GM18499 (cell line): ENCODE data around the gene GADL1.

Source experiments
- ATAC-seq: cut with Tn5 transposase; IDR thresholded peaks from one replicate; pipeline ENCODE4 v1.9.1; 2021; ENCODE audit warnings: moderate number of reproducible peaks; ENCODE audit not compliant: insufficient read depth, unreplicated experiment

GADL1 gene

GRCh38 chr3:30700702-30701321 lies 193.6 kb downstream of the GADL1 start:
- ATAC-seq: no peak

DNA sequence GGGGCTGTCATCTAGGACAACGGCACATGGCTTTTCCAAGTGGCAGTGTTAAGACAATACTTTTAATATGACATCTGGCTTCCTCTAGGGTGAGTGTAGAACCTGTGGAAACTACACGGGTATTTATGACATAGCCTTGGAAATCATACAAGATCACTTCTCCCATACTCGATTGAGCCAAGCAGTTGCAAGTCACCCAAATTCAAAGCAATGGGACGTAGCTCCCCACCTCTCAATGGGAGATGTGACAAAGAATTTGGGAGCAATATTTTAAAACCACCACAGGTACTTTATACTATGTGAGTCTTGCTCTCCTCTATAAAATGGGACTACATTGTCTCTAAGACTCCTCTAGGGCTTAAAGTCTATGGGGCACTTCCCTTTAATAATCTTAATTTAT lies 194.5 kb downstream of the GADL1 start:
- ATAC-seq: no peak

GRCh38 chr3:30698549-30698948 lies 195.9 kb downstream of the GADL1 start:
- ATAC-seq: no peak

- no peak for ATAC-seq
Measured at GRCh38 chr3:30696896-30697295, 197.6 kb downstream of the GADL1 start.

DNA sequence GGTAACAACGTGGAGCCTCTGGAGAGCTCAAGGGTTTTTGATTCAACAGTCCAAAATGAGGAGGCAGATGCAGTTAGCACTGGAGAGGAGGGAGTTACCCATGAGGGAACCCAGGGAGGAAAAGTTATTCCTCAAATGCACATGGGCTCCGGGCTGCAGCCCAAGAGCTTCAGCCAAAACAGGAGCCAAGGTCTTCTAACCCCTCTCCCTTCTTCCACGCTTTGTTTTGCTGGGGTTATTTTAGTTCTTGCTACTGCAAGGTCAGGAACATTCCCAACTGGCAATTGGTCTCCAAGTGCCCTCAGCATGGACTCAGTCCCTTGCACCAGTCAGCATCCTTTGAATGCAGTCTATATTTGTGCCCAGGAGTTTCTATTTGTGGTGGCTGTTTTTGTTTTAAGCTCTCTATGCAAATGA lies 198.1 kb downstream of the GADL1 start:
- no peak for ATAC-seq

DNA sequence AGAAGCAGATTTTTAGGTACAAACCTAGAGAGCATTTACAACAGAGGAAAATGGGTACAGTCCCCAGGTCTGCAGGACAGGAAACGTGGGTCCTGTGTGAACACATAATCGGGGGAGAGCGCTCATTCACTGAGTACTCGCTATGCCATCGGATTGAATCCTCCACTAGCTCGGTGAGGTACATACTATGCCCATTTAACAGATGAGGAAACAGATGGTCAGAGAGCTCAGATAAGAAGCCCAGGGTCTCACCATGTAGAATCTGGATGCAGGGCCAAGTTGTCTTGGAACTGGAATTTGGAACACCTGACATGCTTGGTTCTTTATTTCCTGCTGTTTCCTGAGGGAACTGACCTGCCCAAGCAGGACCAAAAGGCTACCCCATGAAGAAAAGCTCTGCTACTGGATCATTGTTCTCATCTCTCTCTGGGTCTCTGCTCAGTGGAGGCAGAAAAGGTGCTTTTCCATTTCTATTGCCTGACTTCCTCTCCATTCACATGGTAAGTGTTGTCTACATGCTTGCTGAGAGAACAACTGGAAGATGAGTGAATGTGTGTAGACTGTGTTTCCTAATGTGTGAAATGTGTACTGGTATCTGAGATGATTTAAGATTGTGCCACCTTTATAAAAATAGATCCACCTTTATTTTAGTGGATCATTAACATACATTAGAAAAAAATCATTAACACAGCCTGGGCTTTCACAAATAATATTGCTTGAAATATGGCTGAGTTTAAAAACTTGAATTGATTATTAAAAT lies 199.0 kb downstream of the GADL1 start:
- no peak for ATAC-seq

GRCh38 chr3:30694668-30695067 lies 199.8 kb downstream of the GADL1 start:
- no peak for ATAC-seq

DNA sequence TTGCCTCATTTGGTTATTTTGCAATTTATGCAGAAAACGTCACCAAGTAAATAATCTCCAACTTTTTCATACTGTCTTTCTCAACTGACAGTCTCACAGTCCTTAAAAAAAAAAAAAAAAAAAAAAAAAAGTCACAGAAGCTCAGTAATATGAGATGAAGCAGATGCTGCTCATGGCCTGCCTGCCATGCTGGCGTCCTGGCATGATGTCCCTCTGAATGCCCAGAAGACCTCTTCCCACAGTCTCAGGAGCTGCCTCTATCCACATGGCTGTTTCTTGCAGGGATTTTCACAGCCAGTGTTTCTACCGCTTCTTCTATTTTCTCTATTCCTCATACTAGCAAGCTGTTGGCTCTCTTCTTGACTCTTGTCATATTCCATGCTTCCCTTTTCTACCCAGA lies 200.3 kb downstream of the GADL1 start:
- ATAC-seq: no peak

GRCh38 chr3:30693470-30694120 lies 200.9 kb downstream of the GADL1 start:
- peak; percentile 90 for ATAC-seq

DNA sequence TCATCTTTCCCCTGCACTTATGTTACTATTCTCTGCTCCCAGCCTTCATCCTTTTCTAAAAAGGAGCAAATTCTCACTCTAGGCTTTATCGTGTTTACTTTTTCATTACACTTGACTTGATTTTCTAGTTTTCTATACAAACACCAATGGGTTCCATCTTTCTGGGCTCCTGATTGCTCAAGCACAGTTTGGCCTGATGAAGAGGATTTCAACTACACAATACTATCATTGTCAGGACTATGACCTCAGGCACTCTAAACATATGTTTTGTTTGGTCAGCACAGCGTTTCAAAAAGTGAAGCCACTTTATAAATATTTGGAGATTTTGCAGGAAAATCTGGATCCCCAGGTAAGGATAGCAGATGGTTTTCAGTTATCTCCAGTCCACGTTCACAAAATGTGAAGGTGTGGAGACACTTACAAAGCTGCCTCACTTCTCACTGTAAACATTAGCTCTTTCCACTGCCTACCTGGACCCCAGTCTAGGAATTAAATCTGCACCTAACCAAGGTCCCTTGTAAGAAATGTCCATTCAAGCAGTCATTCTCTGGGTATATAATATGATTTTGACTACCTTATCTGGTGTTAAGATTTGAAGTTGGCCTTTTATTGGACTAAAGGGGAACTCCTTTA lies 201.8 kb downstream of the GADL1 start:
- no peak for ATAC-seq

- no peak for ATAC-seq
Measured at GRCh38 chr3:30691944-30692343, 202.5 kb downstream of the GADL1 start.

GRCh38 chr3:30691249-30691880 lies 203.1 kb downstream of the GADL1 start:
- no peak for ATAC-seq

DNA sequence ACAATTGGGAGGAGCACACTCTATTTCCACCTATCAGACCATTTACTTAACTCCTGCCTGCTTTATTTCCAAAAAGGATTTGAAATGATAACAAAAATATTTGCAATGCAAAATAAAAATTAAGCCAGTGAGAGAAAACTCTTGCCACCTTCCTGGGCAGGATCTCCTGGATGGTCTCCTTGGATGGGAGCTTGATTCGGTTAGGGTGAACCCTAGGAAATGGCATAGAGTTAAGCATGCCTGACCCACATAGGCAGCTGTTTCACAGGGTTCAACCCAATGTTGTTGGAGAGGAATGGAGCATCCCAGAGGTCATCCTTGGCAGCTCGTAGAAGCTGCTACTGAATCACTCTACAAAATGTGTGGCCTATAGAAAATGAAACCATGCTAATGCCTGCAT lies 204.3 kb downstream of the GADL1 start:
- ATAC-seq: no peak

DNA sequence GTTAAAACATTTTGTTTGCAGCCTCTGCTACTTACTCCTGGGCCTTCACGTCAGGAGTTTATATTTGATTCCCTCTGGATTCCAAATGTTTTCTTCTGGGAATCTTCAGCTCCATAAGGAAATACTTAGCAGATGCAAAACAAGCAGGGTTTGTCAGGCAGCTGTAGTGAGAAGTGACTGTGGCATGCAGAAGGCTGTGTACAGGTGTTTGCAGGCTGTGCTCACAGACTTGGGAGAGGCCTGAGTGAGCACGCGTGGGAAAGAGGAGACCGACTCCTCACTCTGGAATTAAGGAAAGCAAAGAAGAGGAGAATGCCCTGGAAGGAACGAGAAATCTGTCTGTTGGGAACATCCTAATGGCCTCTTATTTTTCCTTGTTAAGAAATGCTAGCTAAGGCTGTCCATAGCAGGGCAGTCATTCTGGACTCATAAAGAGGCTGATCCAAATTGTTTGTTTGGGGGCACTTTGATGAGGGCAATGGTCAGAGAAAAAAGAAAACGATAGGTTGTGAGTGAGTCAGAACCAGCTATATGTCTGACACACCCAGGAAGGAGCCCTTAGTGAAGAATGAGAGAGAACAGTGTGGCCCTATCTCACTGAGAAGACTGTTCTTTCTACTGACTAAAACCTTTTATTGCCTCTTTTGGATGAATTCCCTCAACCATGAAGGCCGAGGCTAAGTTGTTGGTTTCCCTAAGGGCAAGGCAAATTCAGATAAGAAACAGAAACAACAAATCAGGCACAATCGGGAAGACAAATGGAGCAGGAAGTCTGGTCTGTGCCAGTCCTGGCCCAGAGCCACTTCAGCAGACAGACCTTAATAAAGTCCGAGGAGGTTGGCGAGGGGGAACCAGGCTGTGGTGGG lies 205.5 kb downstream of the GADL1 start:
- no peak for ATAC-seq

DNA sequence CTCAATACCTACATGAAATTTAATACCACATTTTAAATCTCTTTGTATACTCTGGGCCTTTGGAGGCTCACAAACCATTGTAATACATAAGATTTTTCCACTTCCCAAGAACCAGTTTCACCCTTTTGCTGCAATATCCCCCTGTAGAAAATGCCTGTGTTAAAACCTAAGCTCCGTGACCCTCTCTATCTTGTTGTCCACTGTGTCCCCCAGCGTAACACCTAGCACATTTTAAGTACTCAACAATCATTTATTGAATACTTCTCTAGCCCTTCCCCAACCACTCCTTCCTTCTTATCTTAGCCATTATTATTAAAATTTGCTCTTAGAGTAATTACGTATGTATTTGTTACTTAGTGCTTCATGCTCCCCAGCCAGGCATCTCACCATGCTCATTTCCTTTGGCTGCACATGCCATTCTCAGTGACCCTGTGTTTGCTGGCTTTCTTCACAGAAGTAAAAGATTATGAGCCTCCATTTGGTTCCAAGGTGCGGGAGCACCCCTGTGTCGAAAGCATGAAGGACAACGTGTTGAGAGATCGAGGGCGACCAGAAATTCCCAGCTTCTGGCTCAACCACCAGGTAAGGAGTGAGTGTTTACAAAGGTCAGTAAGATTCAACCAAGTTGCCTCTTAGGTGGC lies 206.4 kb downstream of the GADL1 start:
- ATAC-seq: no peak

GRCh38 chr3:30686799-30687198 lies 207.7 kb downstream of the GADL1 start:
- no peak for ATAC-seq

GRCh38 chr3:30686176-30686575 lies 208.3 kb downstream of the GADL1 start:
- ATAC-seq: no peak

DNA sequence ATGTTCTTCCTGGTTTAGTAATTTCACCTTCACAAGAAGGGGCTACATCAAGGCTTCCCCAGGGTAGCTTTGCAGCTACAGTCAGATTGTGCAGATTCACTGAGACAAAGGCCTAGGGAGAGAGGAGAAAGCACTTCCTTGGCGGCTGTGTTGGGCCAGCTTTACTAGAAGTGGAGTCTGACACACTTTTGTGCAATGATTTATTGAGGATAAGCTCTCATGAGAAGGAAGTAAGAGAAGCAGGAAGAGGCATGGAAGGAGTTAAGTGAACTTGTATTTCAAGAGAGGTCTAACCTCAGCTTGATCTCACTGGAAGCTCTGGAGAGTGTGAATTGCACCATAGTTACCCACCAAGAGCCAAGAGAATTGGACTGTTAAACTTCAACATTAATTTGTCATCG lies 209.2 kb downstream of the GADL1 start:
- no peak for ATAC-seq

DNA sequence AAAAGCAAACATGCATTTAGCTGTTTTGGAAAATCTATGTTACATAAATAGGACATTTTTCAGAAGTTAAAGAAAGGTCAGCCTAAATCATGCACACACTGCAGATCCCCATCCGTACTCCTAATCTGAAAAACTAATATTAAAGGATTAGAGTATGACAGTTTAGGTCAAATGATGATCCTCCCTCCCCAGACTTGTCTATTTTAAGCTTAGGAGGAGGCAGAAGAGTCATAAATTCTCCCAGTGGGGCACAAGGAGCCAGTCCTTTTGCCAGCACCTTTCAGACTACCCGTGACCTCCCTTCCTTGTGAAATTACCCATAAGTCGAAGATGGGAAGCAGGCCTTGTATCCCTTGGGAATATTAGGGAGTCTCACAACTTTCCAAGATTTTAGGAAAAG lies 210.1 kb downstream of the GADL1 start:
- no peak for ATAC-seq
